Prostate gland (tissue), 2 donors: ENCODE results near the gene C22orf42.

Source experiments
- POLR2A ChIP-seq: fragments of 450-650 bp; IDR thresholded peaks from one replicate; pipeline ENCODE4 v1.6.1; 2016; ENCODE audit warnings: antibody characterized with exemption, mild to moderate bottlenecking
- POLR2AphosphoS5 ChIP-seq: sonication (generic); formaldehyde crosslinking; IDR thresholded peaks from one replicate; pipeline ENCODE4 v1.6.1; 2017; ENCODE audit warnings: antibody characterized with exemption
- TF ChIP-seq, protein P1 (sequence below), 4 experiments: fragments of 200-600 bp in 2 of 4; fragments of 450-650 bp in 2 of 4; sonication (generic) in 2 of 4; IDR thresholded peaks; 1 replicate in 3 of 4; 2 replicates in 1 of 4; pipeline ENCODE4 v1.5.1; 2016 to 2019; ENCODE audit warnings: antibody characterized with exemption in 4 of 4, mild to moderate bottlenecking in 2 of 4, moderate library complexity in 2 of 4

DNA sequence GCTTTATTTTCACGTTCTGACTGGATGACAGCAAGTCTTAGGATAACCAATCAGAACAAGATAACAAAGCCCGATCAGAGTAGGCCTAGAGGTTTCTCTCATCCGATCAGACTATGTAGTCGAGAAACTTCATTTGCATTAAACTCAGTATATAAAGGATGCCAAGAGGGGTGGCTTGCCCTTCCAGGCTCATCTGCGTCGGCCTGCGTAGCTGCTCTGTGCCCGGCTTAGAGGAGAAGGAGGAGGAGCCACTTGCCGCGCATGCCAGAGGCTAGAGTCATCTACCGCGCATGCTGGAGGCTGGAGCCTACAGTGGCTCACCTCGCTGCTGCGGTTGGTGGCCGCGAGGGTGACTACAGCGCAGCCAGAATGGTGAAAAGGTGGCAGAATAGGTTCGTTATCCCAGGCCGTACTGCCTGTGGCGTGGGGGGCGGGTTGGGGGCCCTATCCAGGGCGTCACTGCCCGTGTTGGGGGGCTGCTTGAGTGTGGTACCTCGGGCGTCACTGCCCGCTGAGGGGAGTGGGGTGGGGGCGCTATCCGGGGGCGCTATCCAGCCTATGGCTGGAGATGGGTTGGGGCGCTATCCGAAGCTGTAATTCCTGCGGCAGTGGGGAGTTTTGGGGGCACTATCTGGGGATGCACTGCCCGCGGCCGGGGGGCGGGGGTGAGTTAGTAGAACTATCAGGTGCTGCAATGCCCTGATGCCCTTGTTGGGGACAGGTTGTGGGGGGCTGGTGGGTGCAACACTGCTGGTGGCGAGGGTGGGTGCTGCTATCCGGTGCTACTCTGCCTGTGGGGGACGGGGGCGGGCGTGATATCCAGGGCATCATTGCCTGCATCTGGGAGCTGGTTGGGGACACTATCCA, 46.0 kb upstream of the C22orf42 start, which contains the start of gene RFPL2:
- TF ChIP-seq, protein P1, sequence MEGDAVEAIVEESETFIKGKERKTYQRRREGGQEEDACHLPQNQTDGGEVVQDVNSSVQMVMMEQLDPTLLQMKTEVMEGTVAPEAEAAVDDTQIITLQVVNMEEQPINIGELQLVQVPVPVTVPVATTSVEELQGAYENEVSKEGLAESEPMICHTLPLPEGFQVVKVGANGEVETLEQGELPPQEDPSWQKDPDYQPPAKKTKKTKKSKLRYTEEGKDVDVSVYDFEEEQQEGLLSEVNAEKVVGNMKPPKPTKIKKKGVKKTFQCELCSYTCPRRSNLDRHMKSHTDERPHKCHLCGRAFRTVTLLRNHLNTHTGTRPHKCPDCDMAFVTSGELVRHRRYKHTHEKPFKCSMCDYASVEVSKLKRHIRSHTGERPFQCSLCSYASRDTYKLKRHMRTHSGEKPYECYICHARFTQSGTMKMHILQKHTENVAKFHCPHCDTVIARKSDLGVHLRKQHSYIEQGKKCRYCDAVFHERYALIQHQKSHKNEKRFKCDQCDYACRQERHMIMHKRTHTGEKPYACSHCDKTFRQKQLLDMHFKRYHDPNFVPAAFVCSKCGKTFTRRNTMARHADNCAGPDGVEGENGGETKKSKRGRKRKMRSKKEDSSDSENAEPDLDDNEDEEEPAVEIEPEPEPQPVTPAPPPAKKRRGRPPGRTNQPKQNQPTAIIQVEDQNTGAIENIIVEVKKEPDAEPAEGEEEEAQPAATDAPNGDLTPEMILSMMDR (IDR thresholded peaks at IDR 0.05): no peak
- TF ChIP-seq POLR2A: no peak
- no peak for TF ChIP-seq POLR2AphosphoS5
